NCI-H1092 (cell line): ENCODE measurements around the gene CROCC.

Experiments used
- DNase-seq: peaks from one replicate; lab custom pipeline; 2025; lab: John Stamatoyannopoulos, UW

The CROCC gene

DNA sequence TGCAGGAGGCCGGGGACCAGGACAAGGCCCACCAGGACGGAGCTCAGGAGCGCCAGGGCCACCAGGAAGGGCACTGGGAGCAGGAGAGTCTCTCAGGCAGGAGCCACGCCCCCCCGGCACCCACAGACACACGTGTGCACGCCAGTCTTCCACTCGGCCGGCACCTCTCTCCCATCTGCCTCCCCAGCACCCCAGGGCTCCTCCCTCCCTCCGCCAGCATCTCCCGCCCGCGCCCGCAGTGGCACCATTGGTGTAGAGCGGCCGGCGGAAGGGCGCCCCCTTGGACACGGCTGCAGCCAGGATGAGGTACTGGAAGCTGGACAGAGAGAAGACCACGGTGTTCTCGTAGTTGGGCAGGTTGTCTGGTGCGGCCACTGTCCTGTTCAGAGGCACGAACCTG lies 64.8 kb downstream of the CROCC start:
- DNase-seq, result no peak

- DNase-seq, result no peak
Observed at GRCh38 chr1:16986962-16987361, 65.2 kb downstream of the CROCC start.

DNA sequence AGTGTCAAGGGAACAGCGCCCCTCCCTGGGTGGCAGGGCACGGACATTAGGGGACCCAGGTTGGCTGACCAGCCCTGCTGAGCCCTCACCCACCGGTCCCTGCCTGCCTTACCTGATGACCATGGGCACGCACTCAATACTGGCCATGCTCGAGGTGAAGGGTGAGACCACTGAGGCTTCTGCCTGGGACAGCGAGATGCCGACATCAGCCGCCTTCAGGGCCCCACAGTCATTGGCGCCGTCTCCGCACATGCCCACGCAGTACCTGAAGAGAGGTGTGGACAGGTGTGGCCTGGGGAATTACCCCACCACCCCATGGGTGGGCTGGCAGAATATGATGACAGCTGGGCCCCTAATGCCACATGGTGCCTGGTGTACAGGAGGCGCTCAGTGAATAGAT lies 66.5 kb downstream of the CROCC start:
- no peak for DNase-seq

DNA sequence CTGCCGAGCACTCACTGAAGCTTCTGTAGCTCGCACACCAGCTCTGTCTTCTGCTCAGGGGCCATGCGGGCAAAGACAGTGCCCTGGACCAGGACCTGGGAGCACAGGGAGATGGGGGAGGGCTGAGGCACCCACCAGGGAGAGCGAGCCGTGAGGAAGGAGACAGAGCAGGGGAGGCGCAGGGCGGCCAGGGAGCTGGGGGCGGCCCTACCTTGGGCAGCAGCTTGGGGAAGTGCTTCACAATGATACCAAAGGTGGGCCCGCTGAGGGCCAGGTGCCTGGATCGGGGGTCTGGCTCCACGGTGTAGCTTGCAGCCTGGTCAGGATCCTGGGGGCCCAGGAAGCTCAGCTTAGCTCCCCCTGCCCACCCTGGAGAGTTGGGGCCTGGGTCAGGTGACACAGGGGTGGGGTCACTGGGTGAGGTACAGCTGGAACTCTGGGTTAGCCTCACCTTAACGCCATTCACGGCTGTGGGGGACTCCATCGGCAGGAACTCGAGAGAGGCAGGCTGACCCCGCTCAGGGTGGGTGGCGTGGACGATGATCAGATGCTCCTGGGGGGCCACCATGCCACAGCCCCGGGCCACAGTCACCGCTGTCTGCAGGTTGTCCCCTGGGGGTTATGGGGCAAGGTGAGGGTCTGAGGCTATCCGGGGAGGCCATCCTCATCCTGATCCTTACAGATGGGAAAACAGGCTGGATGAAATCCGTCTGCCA lies 68.1 kb downstream of the CROCC start:
- DNase-seq, result no peak

- DNase-seq, result no peak
Observed at GRCh38 chr1:16991571-16991970, 69.8 kb downstream of the CROCC start.

DNA sequence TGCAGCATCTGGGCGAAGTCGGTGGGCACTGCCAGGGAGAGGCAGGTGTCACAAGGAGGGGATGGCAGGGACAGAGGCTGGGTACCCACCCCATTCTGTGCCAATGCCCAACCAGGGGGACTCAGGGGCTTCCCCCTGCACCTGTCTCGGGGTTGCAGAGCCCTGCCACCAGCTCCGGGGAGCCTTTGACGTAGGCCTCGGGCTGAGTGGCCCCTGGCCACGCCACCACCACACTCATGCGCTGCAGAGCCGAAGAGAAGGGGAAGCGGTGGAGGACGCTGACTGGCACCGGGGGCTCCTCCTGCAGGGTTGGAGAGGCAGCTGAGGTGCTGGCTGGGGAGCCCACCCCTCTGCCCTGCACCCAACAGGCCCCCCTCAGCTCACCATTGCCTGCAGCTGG lies 70.4 kb downstream of the CROCC start:
- DNase-seq, result no peak

- DNase-seq, result no peak
Observed at GRCh38 chr1:16992675-16993074, 70.9 kb downstream of the CROCC start.

DNA sequence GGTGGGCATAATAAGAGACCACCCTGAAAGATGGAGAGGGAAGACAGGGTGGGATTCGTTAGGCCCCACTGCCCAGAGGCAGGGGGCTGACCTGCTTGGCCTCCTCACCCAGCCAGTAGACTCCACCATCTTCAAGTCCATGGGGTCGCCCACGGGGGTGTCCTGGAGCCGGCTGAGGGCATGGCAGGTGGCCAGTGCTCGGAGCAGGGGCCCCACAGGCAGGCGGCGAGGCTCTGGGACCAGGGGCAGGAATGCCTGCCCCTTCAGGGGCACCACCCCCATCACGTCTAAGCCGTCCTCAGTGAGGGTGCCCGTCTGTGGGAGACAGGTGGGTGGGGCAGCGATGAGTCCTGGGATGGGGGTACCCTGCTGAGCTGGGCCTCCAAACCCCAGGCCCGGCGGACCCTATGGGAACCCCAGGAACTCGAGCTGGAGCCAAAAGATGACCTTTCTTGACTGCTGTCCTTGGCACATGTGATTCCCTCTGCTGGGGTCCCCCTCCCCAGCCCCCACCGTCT lies 71.8 kb downstream of the CROCC start:
- no peak for DNase-seq

DNA sequence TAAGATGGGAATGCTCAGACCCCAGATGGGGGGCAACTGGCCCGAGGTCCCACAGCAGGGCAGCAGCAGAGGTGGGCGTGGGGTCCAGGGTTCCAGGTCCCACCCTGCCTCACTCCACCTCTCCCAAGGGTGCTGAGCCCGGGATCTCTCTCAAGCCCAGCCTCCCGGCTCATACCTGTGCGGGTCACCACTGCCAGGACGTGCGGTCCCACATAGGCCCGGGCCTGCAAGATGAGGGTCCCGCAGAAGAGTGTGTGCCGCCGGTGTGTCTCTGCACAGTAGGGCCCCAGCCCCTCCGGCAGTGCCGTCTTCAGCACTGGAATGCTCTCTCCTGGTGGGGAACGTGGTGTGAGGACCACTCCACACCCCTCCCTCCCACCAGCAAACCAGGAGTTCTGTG lies 75.1 kb downstream of the CROCC start:
- no peak for DNase-seq

GRCh38 chr1:16998589-16998988 lies 76.9 kb downstream of the CROCC start:
- DNase-seq, result no peak

DNA sequence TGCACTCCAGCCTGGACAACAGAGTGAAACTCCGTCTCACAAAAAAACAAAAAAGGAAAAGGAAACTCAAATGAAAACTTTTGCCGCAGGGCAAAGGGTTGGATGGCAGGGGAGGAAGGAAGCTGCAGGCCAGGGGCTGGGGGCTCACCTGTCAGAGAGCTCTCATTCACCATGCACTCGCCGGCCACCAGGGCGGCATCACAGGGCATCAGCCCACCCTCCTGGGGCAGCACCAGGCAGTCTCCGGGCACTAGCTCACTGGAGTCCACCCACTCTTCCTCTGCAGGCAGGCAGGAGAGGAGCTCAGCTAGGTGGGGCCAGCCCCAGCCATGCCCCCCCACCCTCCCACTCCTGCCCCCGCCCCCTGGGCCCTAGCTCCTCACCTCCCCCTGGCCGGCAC lies 78.1 kb downstream of the CROCC start:
- DNase-seq, result no peak

GRCh38 chr1:17001760-17002523 lies 80.2 kb downstream of the CROCC start:
- no peak for DNase-seq

DNA sequence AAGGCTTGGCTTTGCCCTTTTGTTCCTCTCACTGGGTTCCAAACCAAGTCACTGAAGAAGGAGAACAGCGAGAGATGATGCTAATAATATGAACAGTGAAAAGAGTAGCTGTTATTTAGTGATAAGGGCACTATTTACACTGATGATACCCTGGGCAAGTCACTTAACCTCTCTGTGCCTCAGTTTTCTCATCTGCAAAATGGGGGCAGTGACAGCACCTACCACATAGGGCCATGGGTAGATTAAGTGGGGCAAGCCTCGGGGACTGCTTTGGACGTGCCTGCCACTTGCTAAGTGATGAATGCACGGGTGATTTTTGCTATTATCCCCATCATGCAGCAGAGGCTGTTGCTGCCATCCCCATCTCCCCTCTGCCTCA lies 80.8 kb downstream of the CROCC start:
- DNase-seq, result no peak

- no peak for DNase-seq
Observed at GRCh38 chr1:17004466-17005364, 83.0 kb downstream of the CROCC start.

DNA sequence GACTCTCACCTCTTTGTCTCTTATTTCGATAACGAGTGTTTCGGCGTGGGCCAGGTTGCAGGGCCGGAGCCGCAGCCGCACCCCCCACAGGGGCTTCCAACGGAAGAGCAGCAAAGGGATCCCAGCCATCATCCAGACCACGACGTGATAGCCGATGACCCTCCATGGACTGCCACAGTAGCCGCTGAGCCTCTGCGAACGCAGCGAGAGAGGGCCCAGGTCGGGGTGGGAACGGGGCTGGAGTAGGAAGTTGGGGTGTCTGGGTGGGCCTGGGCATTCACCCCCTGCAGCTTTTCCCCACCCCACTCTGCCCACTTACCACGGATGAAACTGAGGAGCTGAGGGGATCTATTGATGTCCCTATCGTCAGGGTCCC lies 83.6 kb downstream of the CROCC start:
- no peak for DNase-seq

GRCh38 chr1:17007121-17007520 lies 85.4 kb downstream of the CROCC start:
- no peak for DNase-seq

DNA sequence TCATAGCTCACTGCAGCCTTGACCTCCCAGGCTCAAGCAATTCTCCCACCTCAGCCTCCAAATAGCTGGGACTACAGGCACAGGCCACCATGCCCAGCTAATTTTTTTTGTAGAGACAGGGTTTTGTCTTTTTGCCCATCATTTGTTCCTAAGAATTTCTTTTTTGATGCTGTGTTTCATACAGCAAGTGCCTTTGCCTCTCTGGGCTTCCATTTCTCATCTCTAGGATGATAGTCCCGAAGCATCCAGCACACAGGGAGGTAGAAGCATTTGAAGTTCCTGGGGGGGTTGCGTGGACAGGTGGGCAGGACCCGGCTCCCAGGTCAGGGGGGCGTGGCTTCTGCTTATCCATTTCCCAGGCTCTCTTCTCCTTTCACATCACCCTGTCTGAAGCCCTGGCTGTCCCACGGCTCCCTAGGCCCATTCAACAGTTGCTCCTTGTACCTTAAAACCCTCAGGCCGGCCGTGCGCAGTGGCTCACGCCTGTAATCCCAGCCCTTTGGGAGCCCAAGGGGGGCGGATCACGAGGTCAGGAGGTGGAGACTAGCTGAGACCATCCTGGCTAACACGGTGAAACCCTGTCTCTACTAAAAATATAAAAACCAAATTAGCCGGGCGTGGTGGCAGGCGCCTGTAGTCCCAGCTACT lies 86.6 kb downstream of the CROCC start:
- DNase-seq, result no peak

DNA sequence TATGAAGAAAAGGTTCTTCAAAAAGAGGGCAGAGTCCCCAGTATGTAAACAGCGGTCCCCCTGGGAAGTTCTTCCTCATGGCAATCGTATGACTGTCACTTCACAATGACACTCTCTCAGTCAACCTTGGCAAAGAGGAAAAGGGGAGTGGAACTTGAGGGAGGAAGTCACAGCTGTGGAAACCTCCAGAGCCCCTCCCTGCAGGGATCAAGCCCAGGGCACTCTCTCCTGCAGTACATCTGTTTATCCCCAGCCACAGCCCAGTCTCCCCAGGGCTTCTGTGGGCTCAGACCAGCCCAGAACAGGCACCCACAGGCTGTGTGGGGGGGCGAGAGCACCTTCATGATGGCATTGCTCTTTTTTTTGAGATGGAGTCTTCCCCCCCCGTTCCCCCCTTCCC lies 88.0 kb downstream of the CROCC start:
- DNase-seq, result no peak

GRCh38 chr1:17011092-17011438 lies 89.3 kb downstream of the CROCC start:
- DNase-seq, result no peak

DNA sequence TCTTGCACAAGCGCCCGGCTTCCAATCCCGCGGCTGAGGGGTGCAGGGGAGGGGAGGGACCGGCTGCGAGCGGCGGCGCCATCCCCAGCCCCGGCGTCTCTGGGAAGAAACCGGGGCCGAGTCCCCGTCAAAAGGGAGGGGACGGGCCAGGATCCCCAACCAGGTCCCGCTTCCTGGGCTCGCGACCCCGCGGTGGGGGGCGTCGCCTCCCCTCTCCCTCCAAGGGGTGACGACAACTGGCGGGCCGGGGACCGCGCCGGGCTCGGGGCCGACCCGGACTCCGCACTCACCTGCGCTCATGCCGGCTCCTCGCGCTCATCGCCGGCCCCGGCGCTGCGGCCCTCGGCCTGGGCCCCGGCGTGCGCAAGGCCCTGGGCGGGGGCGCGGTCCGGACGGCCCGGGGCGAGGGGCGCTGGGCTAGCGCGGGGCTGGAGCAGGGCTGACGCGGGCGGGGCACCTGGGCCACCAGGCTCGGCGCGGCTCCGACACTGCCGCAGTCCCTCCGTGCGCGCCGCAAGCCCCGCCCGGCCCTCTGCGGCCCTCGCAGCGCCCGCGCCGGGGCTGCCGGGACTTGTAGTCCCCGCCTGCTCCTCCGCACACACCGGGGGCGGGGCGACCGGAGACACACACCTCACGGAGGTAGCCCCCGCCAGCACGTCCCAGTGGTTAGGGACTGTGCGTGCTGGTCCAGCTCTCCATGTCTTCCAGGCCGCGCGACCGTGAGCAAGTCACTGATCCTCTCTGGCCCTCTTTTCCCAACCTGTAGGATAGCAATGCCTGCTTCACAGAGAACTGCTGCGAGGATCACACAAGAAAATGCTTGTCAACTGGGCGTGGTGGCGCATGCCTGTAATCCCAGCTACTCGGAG lies 89.9 kb downstream of the CROCC start, which contains the start of gene ATP13A2:
Gene ATP13A2 (minus strand): TSS at position 490 of the 869 bp plus-strand sequence. CDS start 190 bp downstream, at position 300.
- peak; percentile 75 for DNase-seq
